Ishikawa (cell line): Measurements from ENCODE around the gene PLCL2.

ENCODE experiments used
- CEBPB ChIP-seq: IDR thresholded peaks from 2 replicates; pipeline ENCODE4 v1.6.1; 2012
- CREB1 ChIP-seq: IDR thresholded peaks from 2 replicates; pipeline ENCODE4 v1.6.1; 2012; ENCODE audit warnings: low read depth
- EGR1 ChIP-seq: IDR thresholded peaks from 2 replicates; pipeline ENCODE4 v1.6.1; 2012
- EP300 ChIP-seq: IDR thresholded peaks from 2 replicates; pipeline ENCODE4 v1.6.1; 2012; ENCODE audit warnings: borderline replicate concordance
- FOXM1 ChIP-seq: IDR thresholded peaks from 2 replicates; pipeline ENCODE4 v1.6.1; 2012; ENCODE audit warnings: low read depth, borderline replicate concordance
- MAX ChIP-seq: IDR thresholded peaks from 2 replicates; pipeline ENCODE4 v1.6.1; 2012
- NFIC ChIP-seq: IDR thresholded peaks from 2 replicates; pipeline ENCODE4 v1.6.1; 2012
- RAD21 ChIP-seq: IDR thresholded peaks from 2 replicates; pipeline ENCODE4 v1.6.1; 2012; ENCODE audit warnings: low read depth
- REST ChIP-seq: IDR thresholded peaks from 2 replicates; pipeline ENCODE4 v1.6.1; 2012; ENCODE audit warnings: low read depth, mild to moderate bottlenecking
- TAF1 ChIP-seq: IDR thresholded peaks from 2 replicates; pipeline ENCODE4 v1.6.1; 2012; ENCODE audit warnings: low read depth, mild to moderate bottlenecking
- TCF12 ChIP-seq: IDR thresholded peaks from 2 replicates; pipeline ENCODE4 v1.6.1; 2012; ENCODE audit warnings: low read depth
- TEAD4 ChIP-seq: IDR thresholded peaks from 2 replicates; pipeline ENCODE4 v1.6.1; 2012
- USF1 ChIP-seq: IDR thresholded peaks from 2 replicates; pipeline ENCODE4 v1.6.1; 2012
- YY1 ChIP-seq: IDR thresholded peaks from 2 replicates; pipeline ENCODE4 v1.6.1; 2012; ENCODE audit warnings: low read depth
- ZBTB7A ChIP-seq: IDR thresholded peaks from 2 replicates; pipeline ENCODE4 v1.6.1; 2012; ENCODE audit warnings: low read depth

The PLCL2 gene

DNA sequence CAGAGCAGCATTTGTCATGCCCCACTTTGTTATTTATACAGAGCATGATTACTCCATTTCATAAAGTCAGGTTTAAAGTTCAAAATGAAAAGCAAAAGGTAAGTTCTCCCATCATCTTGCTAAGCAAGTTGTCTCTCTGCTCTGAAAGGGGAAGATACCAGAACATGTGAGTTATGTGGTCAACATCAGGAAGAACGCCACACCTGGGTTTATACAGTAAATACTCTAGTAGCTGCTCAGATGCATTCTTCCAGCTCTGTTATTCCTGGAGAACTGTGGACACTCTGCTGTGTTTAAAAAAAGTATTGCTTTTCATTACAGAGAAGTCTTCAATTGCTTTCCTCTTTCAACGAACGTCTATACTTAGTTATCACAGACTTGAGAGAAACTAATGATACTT lies 145.7 kb downstream of the PLCL2 start:
- no peak for TF ChIP-seq CEBPB
- no peak for TF ChIP-seq EP300
- no peak for TF ChIP-seq REST
- no peak for TF ChIP-seq CREB1

- no peak for TF ChIP-seq TCF12
- TF ChIP-seq YY1 = no peak
- no peak for TF ChIP-seq CREB1
Observed at GRCh38 chr3:17030956-17031652, 146.3 kb downstream of the PLCL2 start.

DNA sequence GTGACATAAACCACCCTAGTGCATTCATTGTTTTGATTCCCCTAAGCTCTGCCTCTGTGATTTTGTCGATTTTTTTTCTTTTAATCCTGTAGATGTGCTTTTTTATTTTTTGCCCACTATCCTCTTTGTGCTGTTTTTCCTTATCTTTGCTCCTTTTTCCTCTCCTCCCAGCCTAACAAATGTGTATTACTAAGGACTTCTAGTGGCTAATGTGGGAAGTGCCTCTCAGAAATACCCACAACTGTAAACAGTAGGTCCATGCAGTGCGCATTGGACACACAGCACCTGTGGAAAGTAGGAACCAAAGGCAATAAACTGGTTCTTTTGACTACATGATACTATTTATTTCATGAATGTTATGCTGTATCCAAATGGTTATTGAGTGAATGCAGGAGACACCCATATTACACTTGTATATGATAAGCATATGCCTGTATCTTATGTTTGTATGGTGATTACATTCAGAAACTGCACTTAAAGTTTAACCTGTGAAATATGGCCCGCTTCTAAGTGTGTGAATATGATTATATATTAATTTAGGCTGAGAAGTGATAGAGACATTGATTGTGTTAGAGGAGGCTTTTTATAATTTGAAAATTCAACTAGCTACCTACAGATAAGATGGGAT lies 147.8 kb downstream of the PLCL2 start:
- TF ChIP-seq RAD21 = peak; percentile 63
- TF ChIP-seq CEBPB = no peak
- TF ChIP-seq EP300 = no peak

- TF ChIP-seq ZBTB7A = no peak
- no peak for TF ChIP-seq TAF1
- no peak for TF ChIP-seq NFIC
Observed at GRCh38 chr3:17033516-17034168, 148.9 kb downstream of the PLCL2 start.

GRCh38 chr3:17035033-17035432 lies 150.3 kb downstream of the PLCL2 start:
- TF ChIP-seq YY1 (no peak), ZBTB7A (no peak), CREB1 (no peak), NFIC (no peak), MAX (no peak), EP300 (no peak), FOXM1 (no peak), TEAD4 (no peak), EGR1 (no peak), REST (no peak), TAF1 (no peak), CEBPB (no peak), TCF12 (no peak), USF1 (no peak), RAD21 (no peak)

DNA sequence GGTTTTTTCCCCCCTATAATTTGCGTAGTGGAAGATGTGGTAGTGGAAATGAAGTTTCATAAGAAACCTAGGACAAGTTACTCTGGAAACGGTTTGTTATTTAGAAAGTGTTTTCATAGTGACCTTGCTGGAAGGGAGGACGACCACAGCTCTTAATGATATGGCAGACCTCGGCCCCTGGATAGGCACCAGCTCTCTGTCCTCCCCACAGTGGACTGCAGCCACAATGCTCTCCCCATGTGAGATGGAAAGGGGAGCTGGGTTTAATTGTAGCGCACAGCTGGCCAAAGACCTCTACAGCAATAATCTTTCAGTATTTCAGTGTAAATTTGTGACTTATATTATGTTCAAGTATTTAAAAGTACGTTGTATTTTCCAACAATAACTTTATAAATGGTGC lies 151.2 kb downstream of the PLCL2 start:
- no peak for TF ChIP-seq EP300
- no peak for TF ChIP-seq TCF12
- no peak for TF ChIP-seq CEBPB
- TF ChIP-seq USF1 = no peak
- TF ChIP-seq NFIC = no peak
- TF ChIP-seq REST = no peak
